ENCODE results near the gene LAMA3. TPM values are rescaled to one million over a fixed set of nuclear protein-coding genes. Genes with fewer than 3 reads are reported as not detected.

Gene LAMA3
- total RNA-seq, 4 donors from 2014 or later: 46.5 to 75.4 (median 57.4) TPM

DNA sequence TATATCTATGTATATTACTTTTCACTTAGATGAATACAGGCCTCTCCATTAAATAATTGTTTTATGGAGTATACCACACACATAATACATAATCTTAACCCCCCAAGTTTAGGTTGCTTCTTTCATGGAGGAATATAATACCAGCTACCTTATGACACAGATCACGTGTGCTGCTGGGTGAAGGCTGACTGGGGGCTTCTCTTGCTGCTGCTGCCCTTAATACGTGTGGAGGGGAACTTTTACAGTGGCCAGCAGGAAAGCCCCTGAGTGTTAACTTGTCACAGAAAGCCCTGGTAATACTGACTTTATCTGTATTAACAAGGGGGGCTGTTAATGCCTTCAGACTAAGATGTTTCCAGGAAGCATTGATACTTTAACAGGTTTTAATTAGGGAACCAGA lies 63.1 kb downstream of the LAMA3 start:
- Histone ChIP-seq H3K27me3 (no peaks in the 10 kb centered on the region), H3K4me3 (no peak overlapping the region), H3K9me3 (no peaks in the 10 kb centered on the region), H3K27ac (no peak overlapping the region), H3K36me3 (no peaks in the 10 kb centered on the region), H3K4me1 (no peaks in the 10 kb centered on the region)
- TF ChIP-seq, protein P1, sequence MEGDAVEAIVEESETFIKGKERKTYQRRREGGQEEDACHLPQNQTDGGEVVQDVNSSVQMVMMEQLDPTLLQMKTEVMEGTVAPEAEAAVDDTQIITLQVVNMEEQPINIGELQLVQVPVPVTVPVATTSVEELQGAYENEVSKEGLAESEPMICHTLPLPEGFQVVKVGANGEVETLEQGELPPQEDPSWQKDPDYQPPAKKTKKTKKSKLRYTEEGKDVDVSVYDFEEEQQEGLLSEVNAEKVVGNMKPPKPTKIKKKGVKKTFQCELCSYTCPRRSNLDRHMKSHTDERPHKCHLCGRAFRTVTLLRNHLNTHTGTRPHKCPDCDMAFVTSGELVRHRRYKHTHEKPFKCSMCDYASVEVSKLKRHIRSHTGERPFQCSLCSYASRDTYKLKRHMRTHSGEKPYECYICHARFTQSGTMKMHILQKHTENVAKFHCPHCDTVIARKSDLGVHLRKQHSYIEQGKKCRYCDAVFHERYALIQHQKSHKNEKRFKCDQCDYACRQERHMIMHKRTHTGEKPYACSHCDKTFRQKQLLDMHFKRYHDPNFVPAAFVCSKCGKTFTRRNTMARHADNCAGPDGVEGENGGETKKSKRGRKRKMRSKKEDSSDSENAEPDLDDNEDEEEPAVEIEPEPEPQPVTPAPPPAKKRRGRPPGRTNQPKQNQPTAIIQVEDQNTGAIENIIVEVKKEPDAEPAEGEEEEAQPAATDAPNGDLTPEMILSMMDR (IDR thresholded peaks at IDR 0.05): no peak
- no peak for TF ChIP-seq POLR2A (IDR thresholded peaks at IDR 0.05)
- no peak for DNase-seq
- intact Hi-C loops (cut with DNase I; ENCODE audit: low total_unique reads): no loop called here

DNA sequence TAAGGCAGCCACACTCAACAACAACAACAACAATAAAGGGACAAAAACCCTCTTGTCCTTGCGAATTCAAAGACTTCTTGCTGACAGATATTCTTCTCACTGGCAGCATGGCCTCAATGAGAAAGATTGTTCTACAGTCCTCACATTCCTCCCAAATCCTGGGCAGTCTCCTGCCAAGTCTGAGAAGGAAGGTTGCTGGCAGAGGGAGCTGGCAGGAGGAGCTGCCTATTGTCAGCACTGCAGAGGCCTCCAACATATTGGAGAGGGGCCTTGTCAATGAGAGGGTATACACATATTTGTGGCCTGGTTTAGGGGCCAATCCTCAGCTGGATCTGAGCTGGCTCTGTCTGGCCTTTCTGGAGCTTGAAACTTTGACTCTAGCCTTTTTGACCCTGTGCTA lies 63.5 kb downstream of the LAMA3 start:
- DNase-seq: no peak
- no peaks in the 10 kb centered on the region for H3K36me3 ChIP-seq

DNA sequence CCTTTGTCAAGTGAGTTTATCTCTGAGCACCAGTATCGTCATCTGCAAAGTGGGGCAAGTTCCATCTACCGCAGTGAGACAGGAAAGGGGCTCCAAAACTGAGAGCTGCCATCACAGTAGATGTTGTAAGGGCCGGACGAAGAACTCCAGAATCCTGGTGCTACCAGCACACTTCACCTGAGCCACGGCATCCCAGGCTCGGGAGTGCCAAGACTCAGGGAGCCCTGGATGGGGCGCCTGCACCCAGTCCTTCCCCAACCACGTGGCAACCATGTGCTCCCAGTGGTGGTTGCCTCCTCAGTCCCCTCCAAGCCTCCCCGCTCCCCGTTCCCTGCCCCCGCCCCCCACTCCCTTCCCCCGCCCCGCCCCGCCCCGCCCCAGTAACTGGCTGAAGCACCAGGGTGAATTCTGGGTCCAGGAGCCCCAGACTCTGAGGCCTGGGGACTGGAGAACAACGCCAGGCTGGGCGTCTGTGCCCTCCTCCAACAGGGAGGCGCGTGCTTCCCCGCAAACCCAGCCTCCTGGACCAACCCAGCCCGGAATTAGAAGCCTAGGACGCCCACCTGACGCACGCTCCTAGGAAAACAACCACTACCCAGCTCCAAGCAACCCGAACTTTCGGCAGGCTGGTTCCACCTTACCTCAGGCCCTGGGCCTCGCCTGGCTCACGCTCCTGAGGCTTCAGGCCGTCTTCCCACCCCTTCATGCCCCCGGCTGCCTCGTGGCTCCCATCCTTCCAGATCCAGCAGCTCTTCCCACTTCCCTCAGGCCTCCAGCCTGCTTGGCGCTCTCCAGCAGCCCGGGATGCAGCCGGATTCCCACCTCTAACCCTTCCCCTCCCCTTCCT lies 67.6 kb downstream of the LAMA3 start:
- H3K36me3 ChIP-seq: no peaks in the 10 kb centered on the region
- no peak overlapping the region for H3K27ac ChIP-seq
- H3K4me1 ChIP-seq: no peaks in the 10 kb centered on the region
- intact Hi-C loops (cut with DNase I; ENCODE audit: low total_unique reads): no loop called here
- H3K27me3 ChIP-seq: no peaks in the 10 kb centered on the region
- TF ChIP-seq, protein P1 (IDR thresholded peaks at IDR 0.05): no peak
- TF ChIP-seq POLR2A (IDR thresholded peaks at IDR 0.05): no peak
- no peaks in the 10 kb centered on the region for H3K9me3 ChIP-seq
- DNase-seq: no peak
- H3K4me3 ChIP-seq: no peak overlapping the region

More for the DNA sequence above, 63.5 kb downstream of the LAMA3 start:
- no peak for TF ChIP-seq POLR2A (IDR thresholded peaks at IDR 0.05)
- TF ChIP-seq, protein P1 (IDR thresholded peaks at IDR 0.05): no peak
- Histone ChIP-seq H3K4me1 (no peaks in the 10 kb centered on the region), H3K27ac (no peak overlapping the region), H3K4me3 (no peak overlapping the region), H3K9me3 (no peaks in the 10 kb centered on the region), H3K27me3 (no peaks in the 10 kb centered on the region)
- intact Hi-C loops (cut with DNase I; ENCODE audit: low total_unique reads): no loop called here

DNA sequence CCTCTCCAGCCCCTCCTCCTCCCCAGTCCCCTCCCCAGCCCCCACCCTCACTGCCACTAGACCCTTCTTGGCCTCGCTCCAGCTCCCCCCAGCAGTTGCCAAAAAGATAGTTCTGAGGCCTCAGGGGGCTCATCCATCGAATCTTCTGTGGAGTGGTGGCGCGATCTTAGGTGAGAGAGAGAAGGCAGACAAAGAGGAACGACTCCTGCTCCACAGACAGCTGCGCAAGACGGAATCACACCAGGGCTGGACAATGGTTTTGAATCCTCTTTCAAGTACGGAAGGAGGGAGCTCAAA lies 68.1 kb downstream of the LAMA3 start:
- no peaks in the 10 kb centered on the region for H3K9me3 ChIP-seq
- TF ChIP-seq, protein P1 (IDR thresholded peaks at IDR 0.05): no peak
- TF ChIP-seq POLR2A (IDR thresholded peaks at IDR 0.05): no peak
- intact Hi-C loops (cut with DNase I; ENCODE audit: low total_unique reads): no loop called here
- no peaks in the 10 kb centered on the region for H3K4me1 ChIP-seq
- H3K27me3 ChIP-seq: no peaks in the 10 kb centered on the region
- H3K4me3 ChIP-seq: no peak overlapping the region
- H3K36me3 ChIP-seq: no peaks in the 10 kb centered on the region
- DNase-seq: no peak
- H3K27ac ChIP-seq: no peak overlapping the region

DNA sequence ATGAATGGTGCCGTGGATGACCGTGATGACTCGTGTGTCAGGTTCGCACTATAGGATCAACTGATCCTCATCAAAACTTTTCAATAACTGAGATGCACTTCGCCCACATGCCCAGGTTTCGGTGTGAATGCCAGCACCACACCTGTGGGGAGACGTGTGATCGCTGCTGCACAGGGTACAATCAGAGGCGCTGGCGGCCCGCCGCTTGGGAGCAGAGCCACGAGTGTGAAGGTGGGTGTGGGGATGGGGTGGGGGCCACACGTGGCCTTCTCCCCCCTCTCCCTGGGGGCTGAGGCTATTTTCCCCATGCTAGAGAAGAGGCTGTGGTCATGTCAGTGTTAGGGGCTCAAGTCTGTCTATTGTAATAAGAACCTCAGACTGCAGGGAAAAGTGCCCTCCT lies 69.0 kb downstream of the LAMA3 start:
- TF ChIP-seq, protein P1 (IDR thresholded peaks at IDR 0.05): no peak
- TF ChIP-seq POLR2A (IDR thresholded peaks at IDR 0.05): no peak
- Histone ChIP-seq H3K4me1 (no peaks in the 10 kb centered on the region), H3K27ac (no peak overlapping the region), H3K9me3 (no peaks in the 10 kb centered on the region), H3K27me3 (no peaks in the 10 kb centered on the region), H3K4me3 (no peak overlapping the region), H3K36me3 (no peaks in the 10 kb centered on the region)
- intact Hi-C loops (cut with DNase I; ENCODE audit: low total_unique reads): no loop called here
- DNase-seq: no peak
